ENCODE measurements around the gene MAFG.
A peak's percentile ranks its signal among the peaks of the same experiment; 100 is the strongest.

Gene MAFG

DNA sequence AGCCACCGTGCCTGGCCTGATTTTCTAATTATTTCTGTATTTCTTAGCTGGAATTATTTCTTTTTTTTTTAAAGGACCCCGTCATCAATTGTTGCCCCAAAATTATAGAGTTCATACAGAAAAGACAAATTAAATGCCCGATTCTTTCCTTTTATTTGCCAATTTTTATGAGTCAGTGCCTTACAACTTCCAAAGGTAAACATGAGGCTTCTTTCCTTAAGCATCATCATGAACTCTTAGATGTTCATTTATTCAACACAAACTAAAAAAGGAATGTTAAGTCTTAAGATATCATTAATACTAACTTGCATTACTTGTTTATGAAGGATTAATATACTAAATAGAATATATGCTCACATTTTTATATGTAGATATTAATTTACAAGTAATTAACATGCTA is 49.2 kb downstream of the MAFG start:
- Histone ChIP-seq H3K79me2 (ENCODE audit: low read length) (no peaks in the 10 kb centered on the region), H3K4me1 (ENCODE audit: low read length) (no peaks in the 10 kb centered on the region), H3K4me3 (ENCODE audit: low read length) (no peak overlapping the region), H3K27ac (ENCODE audit: low read length) (no peak overlapping the region), H4K20me1 (ENCODE audit: insufficient read depth, low read length) (no peaks in the 10 kb centered on the region), H3K36me3 (replicated peaks; ENCODE audit: insufficient read depth, low read length) (no peaks in the 10 kb centered on the region), H3F3A (ENCODE audit: insufficient read depth, low read length) (peaks cover 12% of the 10 kb centered on the region), H3K9me2 (replicated peaks; ENCODE audit: insufficient read depth, low read length) (no peaks in the 10 kb centered on the region), H3K9ac (ENCODE audit: low read length) (no peak overlapping the region), H3K9me3 (replicated peaks; ENCODE audit: insufficient read depth, low read length) (no peaks in the 10 kb centered on the region), H3K27me3 (replicated peaks; ENCODE audit: insufficient read depth, low read length) (no peaks in the 10 kb centered on the region), H2AFZ (ENCODE audit: low read length) (no peak overlapping the region), H3K4me2 (ENCODE audit: low read depth, low read length) (no peak overlapping the region)
- no peak for TF ChIP-seq EZH2phosphoT487 (IDR thresholded peaks at IDR 0.05; ENCODE audit: low read length)
- TF ChIP-seq, protein P1, sequence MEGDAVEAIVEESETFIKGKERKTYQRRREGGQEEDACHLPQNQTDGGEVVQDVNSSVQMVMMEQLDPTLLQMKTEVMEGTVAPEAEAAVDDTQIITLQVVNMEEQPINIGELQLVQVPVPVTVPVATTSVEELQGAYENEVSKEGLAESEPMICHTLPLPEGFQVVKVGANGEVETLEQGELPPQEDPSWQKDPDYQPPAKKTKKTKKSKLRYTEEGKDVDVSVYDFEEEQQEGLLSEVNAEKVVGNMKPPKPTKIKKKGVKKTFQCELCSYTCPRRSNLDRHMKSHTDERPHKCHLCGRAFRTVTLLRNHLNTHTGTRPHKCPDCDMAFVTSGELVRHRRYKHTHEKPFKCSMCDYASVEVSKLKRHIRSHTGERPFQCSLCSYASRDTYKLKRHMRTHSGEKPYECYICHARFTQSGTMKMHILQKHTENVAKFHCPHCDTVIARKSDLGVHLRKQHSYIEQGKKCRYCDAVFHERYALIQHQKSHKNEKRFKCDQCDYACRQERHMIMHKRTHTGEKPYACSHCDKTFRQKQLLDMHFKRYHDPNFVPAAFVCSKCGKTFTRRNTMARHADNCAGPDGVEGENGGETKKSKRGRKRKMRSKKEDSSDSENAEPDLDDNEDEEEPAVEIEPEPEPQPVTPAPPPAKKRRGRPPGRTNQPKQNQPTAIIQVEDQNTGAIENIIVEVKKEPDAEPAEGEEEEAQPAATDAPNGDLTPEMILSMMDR (IDR thresholded peaks at IDR 0.05; ENCODE audit: low read length), result no peak
- no peak for TF ChIP-seq EZH2 (optimal IDR thresholded peaks at IDR 0.05; ENCODE audit: low read depth, low read length)
- DNase-seq, result no peak

GRCh38 chr17:81877569-81877968 is 50.0 kb downstream of the MAFG start:
- H3K36me3 ChIP-seq (replicated peaks; ENCODE audit: insufficient read depth, low read length), result no peaks in the 10 kb centered on the region
- peaks cover 12% of the 10 kb centered on the region for H3F3A ChIP-seq (ENCODE audit: insufficient read depth, low read length)
- no peaks in the 10 kb centered on the region for H4K20me1 ChIP-seq (ENCODE audit: insufficient read depth, low read length)
- DNase-seq, result no peak
- H3K9me3 ChIP-seq (replicated peaks; ENCODE audit: insufficient read depth, low read length), result no peaks in the 10 kb centered on the region
- H3K4me3 ChIP-seq (ENCODE audit: low read length), result no peak overlapping the region
- H2AFZ ChIP-seq (ENCODE audit: low read length), result no peak overlapping the region
- TF ChIP-seq EZH2phosphoT487 (IDR thresholded peaks at IDR 0.05; ENCODE audit: low read length) (no peak), EZH2 (optimal IDR thresholded peaks at IDR 0.05; ENCODE audit: low read depth, low read length) (no peak)
- TF ChIP-seq, protein P1 (IDR thresholded peaks at IDR 0.05; ENCODE audit: low read length), result no peak
- H3K9ac ChIP-seq (ENCODE audit: low read length), result no peak overlapping the region
- no peaks in the 10 kb centered on the region for H3K27me3 ChIP-seq (replicated peaks; ENCODE audit: insufficient read depth, low read length)
- no peaks in the 10 kb centered on the region for H3K4me1 ChIP-seq (ENCODE audit: low read length)
- H3K27ac ChIP-seq (ENCODE audit: low read length), result no peak overlapping the region
- H3K9me2 ChIP-seq (replicated peaks; ENCODE audit: insufficient read depth, low read length), result no peaks in the 10 kb centered on the region
- no peaks in the 10 kb centered on the region for H3K79me2 ChIP-seq (ENCODE audit: low read length)
- no peak overlapping the region for H3K4me2 ChIP-seq (ENCODE audit: low read depth, low read length)

DNA sequence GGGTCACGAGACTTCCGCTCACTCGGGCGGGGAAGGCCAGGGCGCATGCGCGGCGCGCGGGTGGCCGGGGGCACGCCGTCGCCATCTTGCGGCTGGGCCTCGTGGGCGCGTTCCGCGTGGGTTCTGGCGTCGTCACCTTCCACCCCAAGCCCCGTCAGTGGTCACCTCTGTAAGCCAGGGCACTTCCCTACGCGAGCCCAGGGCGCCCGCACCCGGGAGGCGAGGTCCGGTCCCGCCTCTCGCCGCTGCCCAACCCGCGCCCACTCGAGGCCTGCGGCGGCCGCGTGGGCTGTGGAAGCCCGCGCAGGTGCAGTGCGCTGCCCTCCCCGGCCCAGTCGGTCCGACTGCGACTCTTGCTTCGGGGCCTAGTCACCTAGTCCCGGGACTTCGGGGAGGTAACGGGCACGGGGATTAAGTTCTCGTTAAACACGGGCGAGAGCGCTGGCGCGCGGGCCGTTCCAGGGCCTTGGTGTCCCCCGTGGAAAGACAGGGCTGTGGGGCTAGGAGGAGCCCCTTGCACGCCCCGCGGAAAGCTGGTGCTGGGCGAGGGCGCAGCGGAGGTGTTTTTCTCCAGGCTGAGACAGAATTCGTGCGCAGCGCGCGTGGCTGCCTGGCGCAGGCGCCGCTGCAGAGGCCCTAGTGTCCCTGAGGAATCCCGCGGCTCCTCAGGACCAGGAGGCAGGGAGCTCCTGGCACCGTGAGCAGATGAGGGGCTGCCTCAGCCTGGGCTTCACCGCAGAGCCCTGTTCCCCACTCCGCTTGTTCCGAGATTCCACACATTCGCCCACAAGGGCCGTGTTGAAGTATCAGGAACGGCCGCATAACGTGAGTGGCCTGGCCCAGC is 55.9 kb downstream of the MAFG start:
- TF ChIP-seq EZH2phosphoT487 (IDR thresholded peaks at IDR 0.05; ENCODE audit: low read length), result no peak
- TF ChIP-seq EZH2 (optimal IDR thresholded peaks at IDR 0.05; ENCODE audit: low read depth, low read length), result no peak
- TF ChIP-seq, protein P1 (IDR thresholded peaks at IDR 0.05; ENCODE audit: low read length), result peak; percentile 17; the same call in 1 of the 2 replicates
- H2AFZ ChIP-seq (ENCODE audit: low read length), result peak overlapping the region; percentile 80
- H3K9me2 ChIP-seq (replicated peaks; ENCODE audit: insufficient read depth, low read length), result no peaks in the 10 kb centered on the region
- H3K27ac ChIP-seq (ENCODE audit: low read length), result peak overlapping the region; percentile 86
- H3K4me3 ChIP-seq (ENCODE audit: low read length), result peak overlapping the region; percentile 95
- H3K4me1 ChIP-seq (ENCODE audit: low read length), result peaks cover 6% of the 10 kb centered on the region; the same call in 1 of the 2 replicates
- no peaks in the 10 kb centered on the region for H3K9me3 ChIP-seq (replicated peaks; ENCODE audit: insufficient read depth, low read length)
- peak overlapping the region; percentile 100 for H3K9ac ChIP-seq (ENCODE audit: low read length)
- peaks cover 13% of the 10 kb centered on the region for H3K36me3 ChIP-seq (replicated peaks; ENCODE audit: insufficient read depth, low read length)
- H4K20me1 ChIP-seq (ENCODE audit: insufficient read depth, low read length), result no peaks in the 10 kb centered on the region; the same call in 1 of the 2 replicates
- H3K79me2 ChIP-seq (ENCODE audit: low read length), result peaks cover 45% of the 10 kb centered on the region
- H3F3A ChIP-seq (ENCODE audit: insufficient read depth, low read length), result peaks cover 45% of the 10 kb centered on the region
- H3K27me3 ChIP-seq (replicated peaks; ENCODE audit: insufficient read depth, low read length), result no peaks in the 10 kb centered on the region
- H3K4me2 ChIP-seq (ENCODE audit: low read depth, low read length), result peak overlapping the region; percentile 96
- peak; percentile 93 for DNase-seq

Data from MM.1S (cell line).